Ishikawa (cell line): ENCODE results near the gene ANO8.

ENCODE experiments used
- CREB1 ChIP-seq: IDR thresholded peaks from 2 replicates; pipeline ENCODE4 v1.6.1; 2012; ENCODE audit warnings: low read depth
- EGR1 ChIP-seq: IDR thresholded peaks from 2 replicates; pipeline ENCODE4 v1.6.1; 2012
- NFIC ChIP-seq: IDR thresholded peaks from 2 replicates; pipeline ENCODE4 v1.6.1; 2012
- TAF1 ChIP-seq: IDR thresholded peaks from 2 replicates; pipeline ENCODE4 v1.6.1; 2012; ENCODE audit warnings: low read depth, mild to moderate bottlenecking
- TCF12 ChIP-seq: IDR thresholded peaks from 2 replicates; pipeline ENCODE4 v1.6.1; 2012; ENCODE audit warnings: low read depth
- TF ChIP-seq, protein P1 (sequence below): IDR thresholded peaks from 2 replicates; pipeline ENCODE4 v1.6.1; 2012

DNA sequence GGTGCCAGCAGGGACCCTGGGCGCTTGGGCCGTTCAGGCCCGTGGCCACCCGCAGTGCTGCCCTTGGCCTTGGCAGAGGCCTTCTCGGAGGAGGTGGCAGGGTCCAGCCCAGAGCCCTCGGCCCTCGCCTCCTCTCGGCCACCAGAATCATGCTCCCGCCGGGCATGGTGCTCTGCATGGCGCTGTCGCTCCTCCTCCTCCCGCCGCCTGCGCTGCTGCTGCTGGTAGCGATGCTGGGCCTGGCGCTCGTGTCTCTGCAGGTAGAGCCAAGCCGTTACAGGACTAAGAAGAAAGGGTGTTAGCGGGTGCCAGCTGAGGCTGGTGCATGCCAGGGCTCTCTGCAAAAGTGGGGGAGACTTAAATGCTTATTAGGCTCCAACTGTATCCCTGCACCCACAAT lies 9.5 kb downstream of the ANO8 start:
- no peak for TF ChIP-seq CREB1
- no peak for TF ChIP-seq TAF1
- TF ChIP-seq TCF12: no peak
- TF ChIP-seq EGR1: no peak
- TF ChIP-seq NFIC: no peak
- TF ChIP-seq, protein P1, sequence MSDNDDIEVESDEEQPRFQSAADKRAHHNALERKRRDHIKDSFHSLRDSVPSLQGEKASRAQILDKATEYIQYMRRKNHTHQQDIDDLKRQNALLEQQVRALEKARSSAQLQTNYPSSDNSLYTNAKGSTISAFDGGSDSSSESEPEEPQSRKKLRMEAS: no peak
